ENCODE data around the gene SLC25A4. TPM values are rescaled to one million over a fixed set of nuclear protein-coding genes. Genes with fewer than 3 reads are reported as not detected.

The SLC25A4 gene
- total RNA-seq, 3 donors from 2014 or later (not counting 1 experiment from before 2014, with no cell fraction given) = 5.6 to 8.2 (median 7.5) TPM

DNA sequence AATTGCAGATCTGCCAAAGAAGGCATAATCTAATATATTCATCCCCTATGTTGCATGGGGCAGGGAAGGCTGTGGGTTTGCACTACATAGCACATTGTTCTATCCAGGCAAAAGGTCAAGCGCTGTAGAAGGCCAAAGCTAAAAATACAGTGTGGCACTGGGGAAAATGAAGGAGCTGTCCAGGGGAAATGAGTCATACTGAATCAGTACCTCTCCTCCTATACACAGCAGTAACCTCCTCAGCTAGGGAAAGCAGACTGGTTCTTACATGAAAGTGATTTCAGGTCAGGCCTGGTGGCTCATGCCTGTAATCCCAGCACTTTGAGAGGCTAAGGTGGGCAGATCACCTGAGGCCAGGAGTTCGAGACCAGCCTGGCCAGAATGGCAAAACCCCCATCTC lies 31.0 kb upstream of the SLC25A4 start:
- H3K4me1 Mint-ChIP-seq = no peaks in the 10 kb centered on the region
- peaks cover 20% of the 10 kb centered on the region in 2 donors for H3K27me3 Mint-ChIP-seq (ENCODE audit: low read depth in 2 of 2)
- DNase-seq = no peak
- Histone ChIP-seq H3K27ac (ENCODE audit: low read length) (no peak overlapping the region), H3K27me3 (ENCODE audit: control insufficient read depth, insufficient read depth, low read length) (peaks cover 3% of the 10 kb centered on the region), H3K9me3 (ENCODE audit: control insufficient read depth, insufficient read depth, low read length) (no peaks in the 10 kb centered on the region), H3K4me3 (ENCODE audit: low read length) (no peak overlapping the region), H3K4me1 (ENCODE audit: control insufficient read depth, insufficient read depth, low read length) (no peaks in the 10 kb centered on the region), H3K36me3 (ENCODE audit: control insufficient read depth, insufficient read depth, low read length) (no peaks in the 10 kb centered on the region)
- ATAC-seq = no peak
- no peak overlapping the region for H3K27ac Mint-ChIP-seq
- H3K9me3 Mint-ChIP-seq = no peaks in the 10 kb centered on the region
- H3K4me3 Mint-ChIP-seq = no peak overlapping the region
- intact Hi-C loops (cut with micrococcal nuclease) = no loop called here
- 69% methylated on average over 1 of the region's 2 CpGs for WGBS (ENCODE audit: insufficient coverage)
- no peaks in the 10 kb centered on the region for H3K36me3 Mint-ChIP-seq
- TF ChIP-seq CTCF (IDR thresholded peaks at IDR 0.05) = no peak

DNA sequence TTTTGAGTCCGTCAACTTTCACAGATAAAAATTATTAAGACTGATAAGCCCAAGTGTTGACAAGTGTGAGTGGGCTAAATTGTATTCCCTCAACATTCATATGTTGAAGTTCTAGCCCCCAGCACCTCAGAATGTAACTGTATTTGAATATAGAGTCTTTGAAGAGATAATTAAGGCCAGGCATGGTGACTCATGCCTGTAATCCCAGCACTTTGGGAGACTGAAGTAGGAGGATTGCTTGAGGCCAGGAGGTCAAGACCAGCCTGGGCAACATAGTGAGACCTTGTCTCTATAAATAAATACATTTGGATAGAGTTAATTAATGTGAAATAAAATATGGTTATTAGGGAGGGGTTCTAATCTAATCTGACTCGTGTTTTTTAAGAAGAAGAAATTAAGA lies 29.7 kb upstream of the SLC25A4 start:
- no peaks in the 10 kb centered on the region for H3K36me3 Mint-ChIP-seq
- no peak overlapping the region for H3K27ac Mint-ChIP-seq
- H3K4me1 Mint-ChIP-seq = no peaks in the 10 kb centered on the region
- H3K27ac ChIP-seq (ENCODE audit: low read length) = no peak overlapping the region
- 92% methylated on average over 1 of the region's 2 CpGs for WGBS (ENCODE audit: insufficient coverage)
- DNase-seq (no peak), ATAC-seq (no peak)
- intact Hi-C loops (cut with micrococcal nuclease) = no loop called here
- no peaks in the 10 kb centered on the region for H3K36me3 ChIP-seq (ENCODE audit: control insufficient read depth, insufficient read depth, low read length)
- no peaks in the 10 kb centered on the region for H3K9me3 Mint-ChIP-seq
- no peaks in the 10 kb centered on the region for H3K4me1 ChIP-seq (ENCODE audit: control insufficient read depth, insufficient read depth, low read length)
- H3K4me3 ChIP-seq (ENCODE audit: low read length) = no peak overlapping the region
- no peak overlapping the region for H3K4me3 Mint-ChIP-seq
- H3K27me3 ChIP-seq (ENCODE audit: control insufficient read depth, insufficient read depth, low read length) = peaks cover 3% of the 10 kb centered on the region
- TF ChIP-seq CTCF (IDR thresholded peaks at IDR 0.05) = no peak
- peaks cover 20 to 24% of the 10 kb centered on the region in 2 donors for H3K27me3 Mint-ChIP-seq (ENCODE audit: low read depth in 2 of 2)
- H3K9me3 ChIP-seq (ENCODE audit: control insufficient read depth, insufficient read depth, low read length) = no peaks in the 10 kb centered on the region

DNA sequence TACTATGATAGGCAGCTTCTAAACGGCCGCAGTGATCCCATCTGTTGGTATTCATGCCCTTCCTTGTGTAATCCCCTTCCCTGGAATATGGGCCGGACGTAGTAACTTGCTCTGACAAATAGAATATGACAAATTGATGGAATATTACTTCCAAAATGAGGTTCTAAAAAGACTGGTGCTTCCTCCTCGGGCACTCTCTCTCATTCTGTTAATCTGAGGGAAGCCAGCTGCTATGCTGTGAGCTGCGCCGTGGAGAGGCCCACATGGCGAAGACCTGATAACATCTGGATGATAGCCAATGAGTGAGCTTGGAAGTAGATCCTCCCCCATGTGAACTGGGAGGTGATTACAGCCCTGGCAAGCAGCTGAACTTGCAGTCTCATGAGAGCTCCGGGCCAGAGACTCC lies 27.2 kb upstream of the SLC25A4 start:
- ATAC-seq = no peak

More for the DNA sequence above, 27.2 kb upstream of the SLC25A4 start:
- Histone ChIP-seq H3K27me3 (ENCODE audit: control insufficient read depth, insufficient read depth, low read length) (no peaks in the 10 kb centered on the region), H3K27ac (ENCODE audit: low read length) (no peak overlapping the region), H3K9me3 (ENCODE audit: control insufficient read depth, insufficient read depth, low read length) (no peaks in the 10 kb centered on the region), H3K4me3 (ENCODE audit: low read length) (no peak overlapping the region), H3K36me3 (ENCODE audit: control insufficient read depth, insufficient read depth, low read length) (no peaks in the 10 kb centered on the region), H3K4me1 (ENCODE audit: control insufficient read depth, insufficient read depth, low read length) (no peaks in the 10 kb centered on the region)
- no peak overlapping the region for H3K4me3 Mint-ChIP-seq
- peaks cover 21 to 23% of the 10 kb centered on the region in 2 donors for H3K27me3 Mint-ChIP-seq (ENCODE audit: low read depth in 2 of 2)
- WGBS (ENCODE audit: insufficient coverage) = 32% methylated on average over 9 of the region's 9 CpGs
- no peak for DNase-seq
- no peaks in the 10 kb centered on the region for H3K9me3 Mint-ChIP-seq
- H3K36me3 Mint-ChIP-seq = no peaks in the 10 kb centered on the region
- H3K4me1 Mint-ChIP-seq = no peaks in the 10 kb centered on the region
- no peak for TF ChIP-seq CTCF (IDR thresholded peaks at IDR 0.05)
- intact Hi-C loops (cut with micrococcal nuclease) = no loop called here
- H3K27ac Mint-ChIP-seq = no peak overlapping the region

Data from natural killer cell (primary cell).